Ovary (tissue), 9 donors: ENCODE results near the gene FARP2. TPM values are rescaled to one million over a fixed set of nuclear protein-coding genes. Genes with fewer than 3 reads are reported as not detected.
"Not testable (repeated sequence)": the region's sequence is repeated elsewhere in the genome, so short reads cannot be mapped to it uniquely, and the experiment has no call there.

ENCODE experiments used
- DNase-seq, 5 donors: peaks; one replicate each; pipeline ENCODE4 v3.0.0-alpha.2; 2019 to 2020
- H3K27ac ChIP-seq, 2 donors: fragments of 200-600 bp; one replicate each; pipeline versions ENCODE4 v1.5.1 to v1.8.0; 2019 to 2022
- H3K27me3 ChIP-seq: fragments of 200-600 bp; one replicate; pipeline ENCODE4 v1.8.0; 2022
- H3K36me3 ChIP-seq: fragments of 200-600 bp; sonication (generic); one replicate; pipeline ENCODE4 v1.5.1; 2019
- H3K4me1 ChIP-seq: one replicate; pipeline ENCODE4 v1.8.1; 2013; ENCODE audit warnings: mild to moderate bottlenecking, moderate library complexity; ENCODE audit not compliant: insufficient read depth
- H3K4me3 ChIP-seq: fragments of 200-600 bp; sonication (generic); one replicate; pipeline ENCODE4 v1.5.1; 2017
- H3K9me3 ChIP-seq, 2 donors: fragments of 200-600 bp in 1 of 2; sonication (generic) in 1 of 2; one replicate each; pipeline versions ENCODE4 v1.5.1 to v1.8.1; 2013 to 2019; ENCODE audit warnings: mild to moderate bottlenecking in 1 of 2, moderate library complexity in 1 of 2
- CTCF ChIP-seq, 3 donors: fragments of 450-650 bp in 2 of 3; fragments of 200-600 bp in 1 of 3; IDR thresholded peaks; one replicate each; pipeline versions ENCODE4 v1.5.1 to v1.8.0; 2016 to 2022; ENCODE audit warnings: antibody characterized with exemption in 3 of 3, mild to moderate bottlenecking in 1 of 3
- EP300 ChIP-seq: sonication (generic); formaldehyde crosslinking; IDR thresholded peaks from one replicate; pipeline ENCODE4 v1.6.1; 2017; ENCODE audit warnings: antibody characterized with exemption
- POLR2A ChIP-seq: fragments of 450-650 bp; IDR thresholded peaks from one replicate; pipeline ENCODE4 v1.6.1; 2017; ENCODE audit warnings: antibody characterized with exemption, mild to moderate bottlenecking, moderate library complexity
- WGBS, 3 donors: extraction: QIAGEN DNeasy Blood & Tissue Kit in 1 of 3; methylation state at CpG; one replicate each; pipeline versions ENCODE4 v1.1.5 to v1.1.7; 2013 to 2017; 5-methylcytosine and 5-hydroxymethylcytosine counted together
- intact Hi-C, 4 donors: fragments of 100-400 bp; cut with DNase I; formaldehyde crosslinking; loops; one replicate each; pipeline versions ENCODE4 v1.11.0 to v1.15.1; 2022 to 2023
- polyA plus RNA-seq, 2 donors: library from polyadenylated mRNA; stranded (reverse); fragments of 200-250 nt in 1 of 2; fragments of 350-450 nt in 1 of 2; fragmentation: Illumina TruSeq in 1 of 2; extraction: RNeasy Lipid Tissue Mini Kit (QIAGEN cat#74804) in 1 of 2; gene quantifications; one replicate each; pipeline ENCODE4 v1.2.3, GENCODE V29; 2013 to 2014
- total RNA-seq, 7 donors: library from RNA; depleted of rRNA in 2 of 7; stranded (reverse); fragments of >200 nt in 2 of 7; fragmentation: NEBNext Ultra II Directional in 3 of 7; extraction: Animal tissue kit (Norgen Biotek cat#: 25700) in 3 of 7; gene quantifications; one replicate each; pipeline versions ENCODE4 v1.1.0 to v1.2.4, GENCODE V29; 2016 to 2023
- donor health status: DM: no; HTN: no; CAD: no; lungs with moderate emphysema.
- donor health status: DM: no; HTN: no; CAD: no.
- donor health status: Bipolar disorder and iron deficiency.
- donor health status: DM: yes; HTN: yes; CAD: no.
- donor health status: DM: no; HTN: no; CAD: no.
- donor health status: DM: yes; HTN: yes; CAD: no.

FARP2 gene
- total and polyA plus RNA-seq, 9 donors: 13.5 to 62.1 (median 39.5) TPM

GRCh38 chr2:241437179-241437578, 81.1 kb downstream of the FARP2 start:
- no peak for DNase-seq
- Histone ChIP-seq H3K9me3 (no peaks in the 10 kb centered on the region), H3K4me3 (no peak overlapping the region), H3K27me3 (no peaks in the 10 kb centered on the region), H3K36me3 (no peaks in the 10 kb centered on the region), H3K27ac (no peak overlapping the region), H3K4me1 (no peaks in the 10 kb centered on the region)
- 94 to 99% (median 96%) methylated on average over 2 of the region's 2 CpGs for WGBS, 3 donors
- intact Hi-C loops: no loop called here
- no peak for TF ChIP-seq POLR2A
- TF ChIP-seq CTCF (IDR thresholded peaks at IDR 0.05): no peak
- no peak for TF ChIP-seq EP300

- 91 to 95% (median 91%) methylated on average over 14 of the region's 14 CpGs for WGBS, 3 donors
- intact Hi-C loops: no loop called here
- H3K36me3 ChIP-seq: no peaks in the 10 kb centered on the region
These were observed 85.4 kb downstream of the FARP2 start for GRCh38 chr2:241441492-241441891.

GRCh38 chr2:241443486-241444223, 87.6 kb downstream of the FARP2 start:
- no peaks in the 10 kb centered on the region for H3K4me1 ChIP-seq
- H3K27me3 ChIP-seq: no peaks in the 10 kb centered on the region
- no peaks in the 10 kb centered on the region for H3K9me3 ChIP-seq
- 76 to 82% (median 80%) methylated on average over 6 of the region's 6 CpGs for WGBS, 3 donors
- intact Hi-C loops: no loop called here
- TF ChIP-seq EP300: no peak
- TF ChIP-seq CTCF (IDR thresholded peaks at IDR 0.05): no peak
- TF ChIP-seq POLR2A: no peak
- H3K4me3 ChIP-seq: no peak overlapping the region
- no peak overlapping the region for H3K27ac ChIP-seq
- no peak for DNase-seq
- no peaks in the 10 kb centered on the region for H3K36me3 ChIP-seq

More at GRCh38 chr2:241441492-241441891, 85.4 kb downstream of the FARP2 start:
- no peaks in the 10 kb centered on the region for H3K27me3 ChIP-seq
- no peaks in the 10 kb centered on the region for H3K9me3 ChIP-seq
- H3K27ac ChIP-seq: no peak overlapping the region
- TF ChIP-seq CTCF (IDR thresholded peaks at IDR 0.05) (no peak), POLR2A (no peak), EP300 (no peak)
- no peak for DNase-seq
- no peak overlapping the region for H3K4me3 ChIP-seq
- no peaks in the 10 kb centered on the region for H3K4me1 ChIP-seq

GRCh38 chr2:241445426-241445825, 89.3 kb downstream of the FARP2 start:
- no peak overlapping the region for H3K27ac ChIP-seq
- no peak for DNase-seq
- no peak overlapping the region for H3K4me3 ChIP-seq
- H3K36me3 ChIP-seq: no peaks in the 10 kb centered on the region
- no peaks in the 10 kb centered on the region for H3K27me3 ChIP-seq
- intact Hi-C loops: no loop called here
- H3K9me3 ChIP-seq: no peaks in the 10 kb centered on the region
- WGBS, 3 donors: 76 to 90% (median 86%) methylated on average over 2 of the region's 2 CpGs
- H3K4me1 ChIP-seq: no peaks in the 10 kb centered on the region
- TF ChIP-seq EP300 (no peak), CTCF (IDR thresholded peaks at IDR 0.05) (no peak), POLR2A (no peak)

GRCh38 chr2:241450092-241450491, 94.0 kb downstream of the FARP2 start:
- H3K27me3 ChIP-seq, intact Hi-C loops, H3K4me3 ChIP-seq, H3K36me3 ChIP-seq, H3K4me1 ChIP-seq, H3K9me3 ChIP-seq, DNase-seq, H3K27ac ChIP-seq: not testable (repeated sequence)
- WGBS, 3 donors: 84 to 90% (median 88%) methylated on average over 7 of the region's 7 CpGs
